Prostate gland (tissue), 2 donors: ENCODE data around the gene CERS6. TPM values are rescaled to one million over a fixed set of nuclear protein-coding genes. Genes with fewer than 3 reads are reported as not detected.

Experiments
- DNase-seq: peaks from one replicate; pipeline ENCODE4 v3.0.0-alpha.2; 2019; ENCODE audit warnings: low spot score
- H3K27ac ChIP-seq, 2 donors: fragments of 200-600 bp; sonication (generic); 2 replicates each; pipeline ENCODE4 v1.5.1; 2017 to 2019
- H3K27me3 ChIP-seq: fragments of 200-600 bp; sonication (generic); replicated peaks from 2 replicates; pipeline ENCODE4 v1.5.1; 2019; ENCODE audit not compliant: insufficient read depth
- H3K36me3 ChIP-seq, 2 donors: fragments of 200-600 bp; sonication (generic); 1 replicate in 1 of 2; 2 replicates in 1 of 2; pipeline versions ENCODE4 v1.5.1 to v1.8.1; 2017 to 2019
- H3K4me1 ChIP-seq: fragments of 200-600 bp; sonication (generic); replicated peaks from 2 replicates; pipeline ENCODE4 v1.5.1; 2019
- H3K4me3 ChIP-seq, 2 donors: fragments of 200-600 bp; sonication (generic); 2 replicates each; pipeline ENCODE4 v1.5.1; 2017 to 2019
- H3K9me3 ChIP-seq: fragments of 200-600 bp; sonication (generic); 2 replicates; pipeline ENCODE4 v1.5.1; 2017
- POLR2A ChIP-seq: fragments of 450-650 bp; IDR thresholded peaks from one replicate; pipeline ENCODE4 v1.6.1; 2016; ENCODE audit warnings: antibody characterized with exemption, mild to moderate bottlenecking
- POLR2AphosphoS5 ChIP-seq: sonication (generic); formaldehyde crosslinking; IDR thresholded peaks from one replicate; pipeline ENCODE4 v1.6.1; 2017; ENCODE audit warnings: antibody characterized with exemption
- WGBS: methylation state at CpG from one replicate; pipeline ENCODE4 v1.1.5; 2018; 5-methylcytosine and 5-hydroxymethylcytosine counted together
- intact Hi-C: fragments of 100-400 bp; cut with DNase I; formaldehyde crosslinking; loops from one replicate; pipeline ENCODE4 v1.14.2; 2022
- total RNA-seq, 2 donors: library from RNA; depleted of rRNA; stranded (reverse); fragments of >200 nt; gene quantifications; one replicate each; pipeline ENCODE4 v1.1.0, GENCODE V29; 2016
- TF ChIP-seq, protein P1 (sequence below), 4 experiments: fragments of 200-600 bp in 2 of 4; fragments of 450-650 bp in 2 of 4; sonication (generic) in 2 of 4; IDR thresholded peaks; 1 replicate in 3 of 4; 2 replicates in 1 of 4; pipeline ENCODE4 v1.5.1; 2016 to 2019; ENCODE audit warnings: antibody characterized with exemption in 4 of 4, mild to moderate bottlenecking in 2 of 4, moderate library complexity in 2 of 4

Gene CERS6
- total RNA-seq, 2 donors from 2014 or later, result 30.1 to 67.8 TPM

DNA sequence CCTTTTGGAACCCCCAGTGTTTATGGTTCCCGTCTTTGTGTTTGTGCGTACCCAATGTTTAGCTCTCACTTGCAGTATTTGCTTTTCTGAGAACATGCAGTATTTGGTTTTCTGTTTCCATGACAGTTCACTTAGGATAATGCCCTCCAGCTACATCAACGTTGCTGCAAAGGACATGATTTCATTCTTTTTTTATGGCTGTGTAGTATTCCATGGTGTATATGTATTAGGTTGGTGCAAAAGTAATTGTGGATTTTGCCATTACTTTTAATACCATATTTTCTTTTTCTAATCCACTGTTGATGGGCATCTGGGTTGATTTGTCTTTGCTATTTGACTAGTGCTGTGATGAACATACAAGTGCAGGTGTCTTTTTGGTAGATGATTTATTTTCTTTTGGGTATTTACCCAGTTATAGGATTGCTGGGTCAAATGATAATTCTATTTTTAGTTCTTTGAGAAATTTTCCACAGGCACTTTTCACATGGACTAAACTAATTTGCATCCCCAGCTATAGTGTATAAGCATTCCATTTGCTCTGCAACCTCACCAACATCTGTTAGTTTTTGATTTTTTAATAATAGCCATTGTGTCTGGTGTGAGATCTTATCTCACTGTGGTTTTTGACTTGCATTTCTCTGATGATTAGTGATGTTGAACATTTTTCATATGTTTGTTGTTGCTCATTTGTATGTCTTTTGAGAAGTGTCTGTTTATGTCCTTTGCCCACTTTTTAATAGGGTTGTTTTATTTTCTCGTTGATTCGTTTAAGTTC lies 63.6 kb downstream of the CERS6 start:
- Histone ChIP-seq H3K36me3 (no peaks in the 10 kb centered on the region), H3K4me1 (no peaks in the 10 kb centered on the region), H3K4me3 (no peak overlapping the region), H3K9me3 (no peaks in the 10 kb centered on the region), H3K27me3 (no peaks in the 10 kb centered on the region), H3K27ac (no peak overlapping the region)
- WGBS, result 83% methylated on average over 5 of the region's 5 CpGs
- TF ChIP-seq, protein P1, sequence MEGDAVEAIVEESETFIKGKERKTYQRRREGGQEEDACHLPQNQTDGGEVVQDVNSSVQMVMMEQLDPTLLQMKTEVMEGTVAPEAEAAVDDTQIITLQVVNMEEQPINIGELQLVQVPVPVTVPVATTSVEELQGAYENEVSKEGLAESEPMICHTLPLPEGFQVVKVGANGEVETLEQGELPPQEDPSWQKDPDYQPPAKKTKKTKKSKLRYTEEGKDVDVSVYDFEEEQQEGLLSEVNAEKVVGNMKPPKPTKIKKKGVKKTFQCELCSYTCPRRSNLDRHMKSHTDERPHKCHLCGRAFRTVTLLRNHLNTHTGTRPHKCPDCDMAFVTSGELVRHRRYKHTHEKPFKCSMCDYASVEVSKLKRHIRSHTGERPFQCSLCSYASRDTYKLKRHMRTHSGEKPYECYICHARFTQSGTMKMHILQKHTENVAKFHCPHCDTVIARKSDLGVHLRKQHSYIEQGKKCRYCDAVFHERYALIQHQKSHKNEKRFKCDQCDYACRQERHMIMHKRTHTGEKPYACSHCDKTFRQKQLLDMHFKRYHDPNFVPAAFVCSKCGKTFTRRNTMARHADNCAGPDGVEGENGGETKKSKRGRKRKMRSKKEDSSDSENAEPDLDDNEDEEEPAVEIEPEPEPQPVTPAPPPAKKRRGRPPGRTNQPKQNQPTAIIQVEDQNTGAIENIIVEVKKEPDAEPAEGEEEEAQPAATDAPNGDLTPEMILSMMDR (IDR thresholded peaks at IDR 0.05), result no peak
- TF ChIP-seq POLR2A (no peak), POLR2AphosphoS5 (no peak)
- no peak for DNase-seq
- intact Hi-C loops, result loop anchor here (5.0 kb wide), 1 partner anchor 37 kb away; no protein-coding TSS in a partner anchor

DNA sequence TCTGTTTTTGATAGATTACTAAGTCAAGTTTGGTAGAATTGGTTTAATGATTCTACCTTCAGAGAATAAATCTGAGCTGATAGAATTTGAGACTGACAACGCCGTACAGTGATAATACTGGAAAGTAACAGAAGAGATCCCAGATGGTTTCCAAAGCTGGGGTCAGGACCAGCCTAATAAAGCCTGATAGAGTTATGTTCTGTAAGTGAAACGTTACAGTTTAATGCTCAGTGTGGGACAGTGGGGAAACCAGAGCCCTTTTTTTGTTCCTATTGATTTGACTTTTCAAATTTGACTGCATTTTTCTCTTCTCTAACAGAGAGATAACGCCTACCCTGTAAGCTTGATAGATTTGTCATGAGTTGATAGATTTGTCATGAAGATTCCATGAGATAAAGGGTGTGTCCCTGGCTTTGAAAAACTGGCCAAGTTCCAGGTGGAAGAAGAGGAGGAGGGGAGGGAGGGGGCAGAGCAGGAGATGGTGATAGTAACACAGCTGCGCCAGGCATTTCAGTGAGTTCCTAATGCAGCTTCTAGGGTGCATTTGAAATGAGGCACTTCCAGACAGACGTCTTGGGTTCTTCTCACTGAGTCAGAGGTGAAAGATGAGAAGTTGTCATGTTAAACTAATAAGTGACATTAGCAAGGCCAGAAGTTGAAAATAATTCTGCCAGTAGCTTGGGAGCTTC lies 65.1 kb downstream of the CERS6 start:
- intact Hi-C loops, result no loop called here
- Histone ChIP-seq H3K27ac (no peak overlapping the region), H3K36me3 (no peaks in the 10 kb centered on the region), H3K4me1 (peaks cover 3% of the 10 kb centered on the region), H3K27me3 (no peaks in the 10 kb centered on the region), H3K4me3 (no peak overlapping the region), H3K9me3 (no peaks in the 10 kb centered on the region)
- TF ChIP-seq POLR2AphosphoS5, result no peak
- no peak for TF ChIP-seq POLR2A
- DNase-seq, result no peak
- WGBS, result 56% methylated on average over 6 of the region's 6 CpGs

DNA sequence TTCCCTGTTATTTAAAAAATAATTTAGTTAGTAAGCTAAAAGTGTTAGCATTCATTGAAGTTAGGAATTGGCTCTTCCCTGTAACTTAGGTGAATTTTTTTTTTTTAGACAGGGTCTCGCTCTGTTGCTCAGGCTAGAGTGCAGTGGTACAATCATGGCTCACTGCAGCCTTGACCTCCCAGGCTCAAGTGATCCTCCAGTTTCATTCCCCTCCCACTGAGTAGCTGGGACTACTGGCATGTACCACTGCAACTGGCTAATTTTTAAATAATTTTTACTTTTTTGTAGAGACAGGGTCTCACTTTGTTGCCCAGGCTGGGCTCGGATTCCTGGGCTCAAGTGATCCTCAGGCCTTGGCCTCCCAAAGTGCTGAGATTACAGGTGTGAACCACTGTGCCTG lies 66.4 kb downstream of the CERS6 start:
- 99% methylated on average over 2 of the region's 2 CpGs for WGBS
- intact Hi-C loops, result no loop called here
- H3K27me3 ChIP-seq, result no peaks in the 10 kb centered on the region
- no peak overlapping the region for H3K27ac ChIP-seq
- no peak for TF ChIP-seq POLR2A
- no peak for TF ChIP-seq POLR2AphosphoS5
- TF ChIP-seq, protein P1 (IDR thresholded peaks at IDR 0.05), result no peak
- H3K4me1 ChIP-seq, result peaks cover 7% of the 10 kb centered on the region
- no peak overlapping the region for H3K4me3 ChIP-seq
- DNase-seq, result no peak
- no peaks in the 10 kb centered on the region for H3K9me3 ChIP-seq
- no peaks in the 10 kb centered on the region for H3K36me3 ChIP-seq

DNA sequence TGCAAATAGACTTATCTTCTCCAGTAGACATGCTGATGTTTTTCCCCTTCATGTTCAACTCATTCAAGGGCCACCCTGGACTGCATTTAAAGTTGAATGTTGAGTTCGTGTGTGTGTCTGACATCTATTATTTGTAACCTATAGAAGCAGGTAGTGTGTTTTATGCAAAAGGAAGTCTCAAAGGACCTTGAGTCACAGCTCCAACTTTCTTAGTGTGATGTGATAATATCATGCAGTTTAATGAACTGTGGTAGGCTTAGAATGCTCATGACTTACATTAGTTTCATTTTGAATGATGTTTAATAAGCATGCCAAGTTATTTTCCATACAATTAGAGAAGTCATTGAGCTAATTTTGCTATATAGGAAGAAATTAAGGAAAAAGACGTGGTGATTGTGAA lies 67.9 kb downstream of the CERS6 start:
- 78% methylated on average over 2 of the region's 2 CpGs for WGBS
- peaks cover 7% of the 10 kb centered on the region for H3K4me1 ChIP-seq
- intact Hi-C loops, result no loop called here

DNA sequence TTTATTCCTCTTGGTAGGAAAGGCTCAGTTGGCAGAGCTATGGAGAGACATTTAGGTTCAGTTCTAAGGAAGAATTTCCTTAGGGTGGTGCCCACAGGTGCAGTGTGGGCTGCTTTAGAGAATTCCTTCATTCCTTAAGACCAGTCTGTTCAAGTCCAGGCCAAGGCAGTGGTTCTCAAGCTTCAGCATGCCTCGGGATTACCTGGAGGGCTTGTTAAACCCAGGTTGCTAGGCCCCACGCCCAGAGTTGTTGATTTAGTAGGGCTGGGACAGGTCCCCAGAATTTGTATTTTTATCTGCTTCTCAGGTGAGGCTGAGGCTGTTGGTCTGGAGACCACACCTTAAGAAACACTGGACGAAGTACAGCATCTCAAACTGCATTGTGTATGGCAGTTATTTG lies 68.9 kb downstream of the CERS6 start:
- no peak for TF ChIP-seq POLR2A
- TF ChIP-seq POLR2AphosphoS5, result peak; percentile 79
- peak; percentile 85 for DNase-seq
- intact Hi-C loops, result loop anchor here (5.0 kb wide), 1 partner anchor 107 kb away; no protein-coding TSS in a partner anchor
- Histone ChIP-seq H3K4me1 (peaks cover 7% of the 10 kb centered on the region), H3K9me3 (no peaks in the 10 kb centered on the region), H3K36me3 (no peaks in the 10 kb centered on the region), H3K27me3 (no peaks in the 10 kb centered on the region), H3K4me3 (no peak overlapping the region), H3K27ac (no peak overlapping the region)
- WGBS, result 59% methylated on average over 3 of the region's 3 CpGs

More for the DNA sequence above, 67.9 kb downstream of the CERS6 start:
- Histone ChIP-seq H3K27ac (no peak overlapping the region), H3K36me3 (no peaks in the 10 kb centered on the region), H3K9me3 (no peaks in the 10 kb centered on the region), H3K4me3 (no peak overlapping the region), H3K27me3 (no peaks in the 10 kb centered on the region)
- no peak for TF ChIP-seq POLR2A
- no peak for TF ChIP-seq POLR2AphosphoS5
- TF ChIP-seq, protein P1 (IDR thresholded peaks at IDR 0.05), result no peak
- DNase-seq, result no peak
